Stimulated activated CD4-positive, alpha-beta T cell treated with anti-CD3 and anti-CD28 coated beads, Interleukin-15, amount 100 ng/mL, for 48 hours (primary cell): ENCODE data around the gene PRR15L.
"Not testable (repeated sequence)": the region's sequence is repeated elsewhere in the genome, so short reads cannot be mapped to it uniquely, and the experiment has no call there.

Experiments used
- DNase-seq, 2 donors: peaks; one replicate each; pipeline ENCODE4 v3.0.0-alpha.2; 2020; ENCODE audit warnings: low read depth in 2 of 2

PRR15L gene, protein sequence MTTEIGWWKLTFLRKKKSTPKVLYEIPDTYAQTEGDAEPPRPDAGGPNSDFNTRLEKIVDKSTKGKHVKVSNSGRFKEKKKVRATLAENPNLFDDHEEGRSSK

DNA sequence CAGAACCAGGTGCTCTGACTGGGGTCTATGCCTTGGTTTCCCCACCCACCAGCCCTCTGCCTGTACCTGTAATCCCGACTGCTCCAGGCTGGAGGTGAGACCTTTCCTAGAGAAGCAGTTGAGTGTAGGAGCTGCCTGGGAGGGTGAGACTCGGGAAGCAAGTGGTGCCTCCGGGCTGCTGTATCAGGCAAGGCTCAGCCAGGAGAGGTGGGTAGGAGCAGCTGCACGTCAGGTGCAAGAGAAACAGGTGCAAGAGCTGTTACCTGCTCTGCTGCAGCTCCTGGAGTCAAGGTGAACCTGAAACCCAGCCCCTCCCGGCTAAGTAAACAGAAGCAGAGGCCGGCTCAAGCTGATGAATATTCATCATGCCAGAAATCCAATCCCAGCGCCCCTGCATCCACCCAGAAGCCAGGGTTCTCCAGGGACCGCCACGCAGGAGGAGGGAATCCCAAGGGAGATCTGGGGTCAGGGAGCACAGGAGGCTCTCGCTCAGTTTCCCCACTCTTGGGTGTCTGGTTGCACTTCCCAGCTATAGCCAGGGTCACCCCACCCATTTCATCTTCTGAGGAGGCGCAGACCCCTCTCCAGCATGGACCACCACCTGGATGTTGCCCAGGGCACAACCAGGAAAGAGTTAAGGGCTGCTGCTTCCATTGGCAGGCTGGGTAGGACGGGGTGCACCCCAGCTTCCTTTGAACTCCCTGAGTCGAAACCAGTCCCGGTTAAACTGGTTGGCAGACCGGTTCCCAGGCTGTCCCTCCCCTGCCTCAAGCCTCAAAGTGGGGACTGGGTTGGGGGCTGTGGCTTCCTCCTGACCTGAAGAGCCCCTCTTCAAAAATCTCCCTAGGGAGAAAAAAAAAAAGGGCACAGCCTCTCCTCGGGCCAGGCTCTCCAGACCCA lies at the start of gene PRR15L:
PRR15L (minus strand) TSS at position 293 of the 900 bp plus-strand sequence. CDS start 4,649 bp downstream, outside the sequence.
- DNase-seq: no peak

DNA sequence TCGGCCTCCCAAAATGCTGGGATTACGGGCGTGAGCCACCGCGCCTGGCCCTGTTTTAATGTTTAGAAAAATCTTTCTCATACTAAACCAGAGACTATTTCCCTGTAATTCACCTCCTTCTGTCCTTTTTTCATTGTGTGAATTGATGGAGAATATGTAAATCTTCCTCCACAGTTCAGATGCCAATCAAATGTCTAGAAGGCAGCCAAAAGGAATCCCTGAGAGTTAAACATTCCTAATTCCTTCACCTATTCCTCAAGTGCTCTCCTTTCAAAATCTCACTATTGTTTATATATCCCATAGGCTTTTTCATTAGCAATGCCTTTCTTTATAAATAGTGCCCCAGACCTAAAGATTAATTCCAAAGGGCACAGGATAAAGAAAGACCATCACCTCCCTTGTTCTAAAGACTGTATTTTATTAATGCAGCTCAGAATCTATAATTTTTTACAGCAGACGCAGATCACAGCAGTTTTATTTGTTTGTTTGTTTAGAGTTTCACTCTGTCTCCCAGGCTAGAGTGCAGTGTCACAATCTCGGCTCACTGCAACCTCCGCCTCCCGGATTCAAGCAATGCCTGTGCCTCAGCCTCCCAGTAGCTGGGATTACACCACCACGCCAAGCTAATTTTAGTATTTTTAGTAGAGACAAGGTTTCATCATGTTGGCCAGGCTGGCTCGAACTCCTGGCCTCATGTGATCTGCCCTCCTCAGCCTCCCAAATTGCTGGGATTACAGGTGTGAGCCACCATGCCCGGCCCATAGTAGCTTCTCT lies 49.4 kb upstream of the PRR15L start:
- no peak for DNase-seq

GRCh38 chr17:48004983-48005382 lies 47.3 kb upstream of the PRR15L start:
- no peak for DNase-seq

GRCh38 chr17:48003417-48004151 lies 45.9 kb upstream of the PRR15L start:
- no peak for DNase-seq

- no peak for DNase-seq
These were observed 45.3 kb upstream of the PRR15L start for GRCh38 chr17:48002916-48003416.

DNA sequence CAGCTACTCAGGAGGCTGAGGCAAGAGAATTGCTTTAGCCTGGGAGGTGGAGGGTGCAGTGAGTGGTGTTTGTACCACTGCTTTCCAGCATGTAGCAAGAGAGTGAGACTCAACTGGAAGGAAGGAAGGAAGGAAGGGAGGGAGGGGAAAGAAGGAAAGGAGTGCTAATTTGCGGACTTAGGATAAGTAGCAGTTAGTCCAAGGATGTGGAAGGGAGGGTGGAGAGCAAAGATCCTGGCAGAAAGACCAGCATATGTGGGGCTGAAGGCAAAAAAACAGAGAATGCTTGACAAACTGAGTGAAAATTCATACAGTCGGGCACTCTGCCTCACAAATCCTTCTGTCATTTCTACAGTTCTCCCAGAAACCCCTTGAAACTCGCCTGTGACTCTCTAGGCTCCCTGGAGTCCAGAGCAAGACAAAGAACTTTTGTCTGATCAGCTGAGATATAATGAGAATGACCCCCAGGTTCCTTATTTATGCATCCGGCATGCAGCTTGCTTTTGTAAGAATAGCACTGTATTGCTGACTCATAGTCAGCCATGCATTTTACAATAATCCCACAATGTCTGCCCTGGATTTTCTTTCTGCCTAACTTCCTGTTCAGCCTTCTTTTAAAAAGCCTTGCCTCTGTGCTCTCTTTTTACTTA lies 44.7 kb upstream of the PRR15L start:
- DNase-seq: no peak

- DNase-seq: not testable (repeated sequence)
These were observed 44.0 kb upstream of the PRR15L start for GRCh38 chr17:48001657-48002056.

DNA sequence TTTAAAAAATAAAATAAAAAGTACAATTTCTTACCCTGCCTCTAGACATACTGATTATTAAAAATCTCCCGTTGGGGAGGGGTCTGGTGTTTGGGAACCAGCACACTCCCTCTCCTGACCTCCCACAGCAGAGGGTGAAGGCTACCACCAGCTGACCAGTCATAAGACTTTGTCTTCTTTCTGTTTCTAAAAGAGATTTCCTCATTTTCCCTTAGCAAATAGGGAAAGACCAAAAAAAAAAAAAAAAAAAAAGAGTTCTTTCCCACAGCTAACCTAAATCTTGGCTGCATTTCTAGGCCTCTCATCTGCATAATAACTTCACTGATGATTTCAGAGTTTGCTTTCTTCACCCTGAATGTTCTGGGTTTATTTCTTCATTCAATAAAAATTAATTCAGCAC lies 43.5 kb upstream of the PRR15L start:
- DNase-seq: no peak

- DNase-seq: no peak
These were observed 41.9 kb upstream of the PRR15L start for GRCh38 chr17:47999582-47999981.

DNA sequence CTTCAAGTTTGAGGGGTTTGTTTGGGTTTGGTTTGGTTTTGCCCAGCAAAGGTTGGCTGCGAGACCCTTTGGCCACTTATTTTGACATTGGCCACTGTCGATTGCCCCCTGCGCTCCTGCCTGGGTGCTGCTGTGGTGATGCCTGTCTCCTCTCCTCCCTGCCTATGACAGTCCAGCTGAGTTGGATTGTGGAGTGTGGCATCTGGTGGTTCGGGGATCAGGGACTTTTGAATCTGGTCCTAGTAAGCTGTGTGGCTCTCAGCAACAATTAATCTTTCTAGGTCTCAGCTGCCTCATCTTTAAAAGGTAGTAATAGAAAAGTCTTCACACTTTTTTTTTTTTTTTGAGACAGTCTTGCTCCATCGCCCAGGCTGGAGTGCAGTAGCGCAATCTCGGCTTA lies 40.4 kb upstream of the PRR15L start:
- no peak for DNase-seq

DNA sequence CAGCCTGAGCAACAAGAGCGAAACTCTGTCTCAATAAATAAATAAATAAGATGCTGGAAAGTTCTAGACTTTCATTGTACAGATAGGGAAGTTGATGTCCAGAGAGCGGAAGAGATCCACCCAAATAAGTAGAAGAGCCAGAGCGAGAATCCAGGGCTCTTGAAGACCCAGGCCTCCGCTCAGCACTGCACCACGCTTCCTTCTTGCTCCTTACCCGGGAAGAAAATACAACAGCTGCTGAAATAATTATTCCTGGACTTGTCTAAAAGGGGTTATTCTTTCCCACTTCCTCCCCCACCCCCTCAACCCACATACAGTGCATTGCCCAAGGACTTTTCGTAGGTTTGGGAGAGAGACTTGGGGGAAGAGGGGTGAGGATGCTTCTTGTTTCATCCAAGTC lies 39.9 kb upstream of the PRR15L start:
- no peak for DNase-seq

DNA sequence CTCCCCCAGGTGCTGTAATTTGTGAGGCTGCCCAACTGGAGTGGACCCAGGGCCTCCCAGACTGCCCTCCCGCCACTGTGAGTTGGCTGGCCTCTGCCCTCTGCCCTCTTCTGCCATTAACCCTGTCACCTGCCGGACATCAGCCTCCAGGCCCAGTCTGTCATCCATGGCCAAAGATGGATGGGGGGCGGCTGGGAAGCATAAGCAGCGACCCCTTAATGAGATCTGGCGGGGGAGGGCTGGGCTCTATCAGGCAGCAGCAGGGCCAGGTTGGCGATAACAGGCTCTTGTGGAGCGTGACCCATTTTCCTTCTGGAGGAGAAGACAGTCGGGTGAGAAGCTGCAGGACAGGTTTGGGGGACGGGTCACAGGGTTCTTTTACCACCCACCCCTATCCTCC lies 38.5 kb upstream of the PRR15L start:
- DNase-seq: no peak

- DNase-seq: no peak
These were observed 37.7 kb upstream of the PRR15L start for GRCh38 chr17:47995241-47995935.

- DNase-seq: no peak
These were observed 37.0 kb upstream of the PRR15L start for GRCh38 chr17:47994724-47995123.

- no peak for DNase-seq
These were observed 36.3 kb upstream of the PRR15L start for GRCh38 chr17:47993964-47994363.

DNA sequence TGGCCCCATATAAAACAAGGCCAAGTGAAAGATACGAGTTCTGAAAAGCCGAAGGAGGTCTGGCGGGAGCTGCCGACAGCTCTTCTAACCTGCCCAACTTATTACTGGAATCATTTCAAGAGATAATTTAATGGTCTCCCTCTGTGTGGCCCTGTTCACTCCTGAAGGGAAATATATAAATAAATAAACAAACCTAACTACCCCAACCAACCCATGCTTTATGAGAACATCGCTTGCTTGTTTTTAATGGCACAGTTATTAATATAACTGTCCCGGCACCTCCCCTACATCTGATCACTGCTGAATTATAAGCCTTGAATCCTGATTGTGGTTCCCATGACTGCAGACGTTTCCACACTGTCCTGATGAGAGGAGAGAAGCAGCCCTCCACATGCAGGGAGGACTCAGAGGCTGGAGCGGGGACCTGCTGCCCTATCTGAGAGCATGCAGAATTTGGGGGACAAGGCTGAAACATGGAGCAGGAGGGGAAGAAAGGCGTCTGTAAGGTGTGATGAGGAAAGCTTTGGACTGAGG lies 35.4 kb upstream of the PRR15L start:
- DNase-seq: no peak

GRCh38 chr17:47992216-47992615 lies 34.5 kb upstream of the PRR15L start:
- no peak for DNase-seq

DNA sequence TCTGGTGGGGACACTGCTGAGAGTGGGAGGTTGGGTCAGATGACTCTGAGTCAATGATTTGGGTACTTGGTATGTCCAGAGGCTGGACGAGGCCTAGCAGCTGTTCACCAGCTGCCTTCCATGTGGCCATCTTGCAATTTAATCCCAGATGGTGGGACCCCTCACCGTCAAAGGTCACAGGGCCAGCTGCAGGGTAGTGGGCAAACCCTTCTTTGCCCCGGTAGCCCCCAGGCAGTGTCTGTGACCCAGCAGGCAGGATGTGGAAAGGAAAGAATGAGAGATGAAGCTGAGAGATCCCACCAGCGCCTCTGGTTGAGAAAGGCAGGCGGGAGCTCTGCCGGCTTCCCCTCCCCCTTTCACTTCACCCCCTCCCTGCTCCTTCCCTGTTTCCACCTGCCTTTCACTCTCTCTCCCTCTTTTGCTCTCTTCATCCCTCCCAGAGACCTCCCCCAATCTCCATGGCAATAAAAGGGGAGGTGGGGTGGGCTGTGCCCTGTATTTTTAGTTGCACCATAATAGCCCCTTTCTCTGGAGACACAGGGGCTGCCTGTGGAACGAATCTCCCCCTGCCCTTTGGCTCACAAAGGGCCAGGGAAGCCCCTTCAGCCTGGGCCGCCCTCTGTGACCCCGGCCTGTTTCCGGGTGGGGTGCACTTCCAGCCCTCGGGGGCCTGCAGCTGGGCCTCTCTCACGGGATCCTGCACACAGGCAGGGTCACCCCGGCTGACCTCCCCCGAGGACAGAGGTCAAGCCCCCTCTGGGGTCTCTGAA lies 33.5 kb upstream of the PRR15L start:
- DNase-seq: no peak

- DNase-seq: no peak
These were observed 32.0 kb upstream of the PRR15L start for GRCh38 chr17:47989700-47990099.

GRCh38 chr17:47989159-47989558 lies 31.5 kb upstream of the PRR15L start:
- DNase-seq: no peak
